HepG2 (cell line): ENCODE data around the gene EIF2S2. TPM values are rescaled to one million over a fixed set of nuclear protein-coding genes. Genes with fewer than 3 reads are reported as not detected.

Experiments
- MED8 ChIP-seq: sonication (generic); formaldehyde crosslinking; IDR thresholded peaks from 2 replicates; pipeline ENCODE4 v1.8.1; 2023; ENCODE audit warnings: mild to moderate bottlenecking, missing genetic modification reagents; ENCODE audit not compliant: insufficient replicate concordance
- MTA3 ChIP-seq: sonication (generic); formaldehyde crosslinking; IDR thresholded peaks from 2 replicates; pipeline ENCODE4 v1.4.0; 2020; ENCODE audit warnings: missing genetic modification reagents
- NONO ChIP-seq, 2 experiments: fragments of 450-650 bp in 1 of 2; sonication (generic) in 1 of 2; formaldehyde crosslinking in 1 of 2; IDR thresholded peaks in 1 of 2; conservative IDR thresholded peaks in 1 of 2; 2 replicates each; pipeline versions ENCODE4 v1.6.1 to v1.8.0; 2017 to 2022; ENCODE audit warnings: mild to moderate bottlenecking in 1 of 2, missing genetic modification reagents in 1 of 2, moderate library complexity in 1 of 2
- POGK ChIP-seq: sonication (generic); formaldehyde crosslinking; conservative IDR thresholded peaks from 2 replicates; pipeline ENCODE4 v1.8.0; 2022; ENCODE audit warnings: mild to moderate bottlenecking, moderate library complexity, missing genetic modification reagents
- SIN3B ChIP-seq: fragments of 150-350 bp; IDR thresholded peaks from 2 replicates; pipeline ENCODE4 v1.6.1; 2014; ENCODE audit warnings: low read length
- TEF ChIP-seq: sonication (generic); formaldehyde crosslinking; IDR thresholded peaks from 2 replicates; pipeline ENCODE4 v1.5.0; 2020; ENCODE audit warnings: missing genetic modification reagents
- TFE3 ChIP-seq: IDR thresholded peaks from 2 replicates; pipeline ENCODE4 v1.6.1; 2016
- ZNF10 ChIP-seq: sonication (generic); formaldehyde crosslinking; IDR thresholded peaks from 2 replicates; pipeline ENCODE4 v1.4.0; 2020; ENCODE audit warnings: mild to moderate bottlenecking, low read depth, missing genetic modification reagents, borderline replicate concordance
- ZNF234 ChIP-seq: sonication (generic); formaldehyde crosslinking; conservative IDR thresholded peaks from 2 replicates; pipeline ENCODE4 v1.5.1; 2020; ENCODE audit warnings: mild to moderate bottlenecking, missing genetic modification reagents
- ZNF512 ChIP-seq: sonication (generic); formaldehyde crosslinking; IDR thresholded peaks from 2 replicates; pipeline ENCODE4 v1.4.0; 2020; ENCODE audit warnings: mild to moderate bottlenecking, missing genetic modification reagents
- ZNF577 ChIP-seq: sonication (generic); formaldehyde crosslinking; IDR thresholded peaks from 2 replicates; pipeline ENCODE4 v1.4.0; 2020; ENCODE audit warnings: mild to moderate bottlenecking, low read depth, missing genetic modification reagents, borderline replicate concordance
- ZNF816 ChIP-seq: sonication (generic); formaldehyde crosslinking; IDR thresholded peaks from 2 replicates; pipeline ENCODE4 v1.8.0; 2022; ENCODE audit warnings: missing genetic modification reagents, mild to moderate bottlenecking, borderline replicate concordance
- ZNF850 ChIP-seq: sonication (generic); formaldehyde crosslinking; conservative IDR thresholded peaks from 2 replicates; pipeline ENCODE4 v1.9.0; 2021; ENCODE audit warnings: mild to moderate bottlenecking, missing genetic modification reagents
- ZSCAN25 ChIP-seq: sonication (generic); formaldehyde crosslinking; IDR thresholded peaks from 2 replicates; pipeline ENCODE4 v1.8.0; 2022; ENCODE audit warnings: mild to moderate bottlenecking, missing genetic modification reagents
- polyA plus RNA-seq, 8 experiments: library from polyadenylated mRNA; depleted of rRNA in 3 of 8; stranded (reverse) in 7 of 8; unstranded in 1 of 8; fragments of >200 nt; fragmentation: Illumina TruSeq in 4 of 8; extraction: Trizol in 4 of 8; gene quantifications; 2 replicates each; pipeline versions ENCODE4 v1.2.1 to v1.2.3, GENCODE V29; 2011 to 2016; ENCODE audit warnings: low read depth in 4 of 8, missing spikeins in 1 of 8, mixed read lengths in 1 of 8; ENCODE audit not compliant: insufficient read depth in 1 of 8
- total RNA-seq, 5 experiments: library from RNA; depleted of rRNA; stranded (reverse); fragments of >200 nt; fragmentation: Illumina TruSeq; extraction: Trizol; gene quantifications; 2 replicates each; pipeline ENCODE4 v1.2.3, GENCODE V29; 2016; ENCODE audit warnings: low read depth in 1 of 5
- TF ChIP-seq, protein P1 (sequence below): conservative IDR thresholded peaks from 2 replicates; pipeline ENCODE4 v1.6.1; 2018; ENCODE audit warnings: missing genetic modification reagents
- TF ChIP-seq, protein P2 (sequence below): sonication (generic); formaldehyde crosslinking; IDR thresholded peaks from 2 replicates; pipeline ENCODE4 v1.4.0; 2020; ENCODE audit warnings: mild to moderate bottlenecking, missing genetic modification reagents
- TF ChIP-seq, protein P3 (sequence below): IDR thresholded peaks from 2 replicates; pipeline ENCODE4 v1.6.1; 2012; ENCODE audit warnings: low read depth, low read length, improper control_type of control experiment
- TF ChIP-seq, protein P4 (sequence below): sonication (generic); formaldehyde crosslinking; IDR thresholded peaks from 2 replicates; pipeline ENCODE4 v1.5.1; 2020; ENCODE audit warnings: missing genetic modification reagents, mild to moderate bottlenecking, borderline replicate concordance

Gene EIF2S2
- total and polyA plus RNA-seq, 2 of the 13 experiments (the other 11 are each of a cell fraction or from before 2014, with no cell fraction given): 126 to 213 TPM

GRCh38 chr20:34129518-34130162 lies 17.6 kb upstream of the EIF2S2 start (continued):
- TF ChIP-seq POGK (0 out of 2 replicates have a peak, but pooled peaks have one; percentile 27), TFE3 (peak; percentile 71; the same call in 1 of the 2 replicates), TEF (CRISPR knock-in tag) (no peak), MED8 (CRISPR knock-in tag) (no peak), ZNF850 (CRISPR knock-in tag) (no peak), ZNF577 (no peak), ZNF10 (CRISPR knock-in tag) (no peak), ZNF512 (CRISPR knock-in tag) (no peak), ZNF234 (no peak), MTA3 (CRISPR knock-in tag) (no peak), SIN3B (no peak), ZNF816 (CRISPR knock-in tag) (peak; percentile 76; the same call in 1 of the 2 replicates), ZSCAN25 (CRISPR knock-in tag) (no peak), NONO (IDR thresholded peaks at IDR 0.05) (no peak), NONO (CRISPR knock-in tag; conservative IDR thresholded peaks at IDR 0.05) (no peak)
- TF ChIP-seq, protein P1, sequence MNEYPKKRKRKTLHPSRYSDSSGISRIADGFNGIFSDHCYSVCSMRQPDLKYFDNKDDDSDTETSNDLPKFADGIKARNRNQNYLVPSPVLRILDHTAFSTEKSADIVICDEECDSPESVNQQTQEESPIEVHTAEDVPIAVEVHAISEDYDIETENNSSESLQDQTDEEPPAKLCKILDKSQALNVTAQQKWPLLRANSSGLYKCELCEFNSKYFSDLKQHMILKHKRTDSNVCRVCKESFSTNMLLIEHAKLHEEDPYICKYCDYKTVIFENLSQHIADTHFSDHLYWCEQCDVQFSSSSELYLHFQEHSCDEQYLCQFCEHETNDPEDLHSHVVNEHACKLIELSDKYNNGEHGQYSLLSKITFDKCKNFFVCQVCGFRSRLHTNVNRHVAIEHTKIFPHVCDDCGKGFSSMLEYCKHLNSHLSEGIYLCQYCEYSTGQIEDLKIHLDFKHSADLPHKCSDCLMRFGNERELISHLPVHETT (CRISPR knock-in tag): no peak
- TF ChIP-seq, protein P2, sequence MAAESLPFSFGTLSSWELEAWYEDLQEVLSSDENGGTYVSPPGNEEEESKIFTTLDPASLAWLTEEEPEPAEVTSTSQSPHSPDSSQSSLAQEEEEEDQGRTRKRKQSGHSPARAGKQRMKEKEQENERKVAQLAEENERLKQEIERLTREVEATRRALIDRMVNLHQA (CRISPR knock-in tag): no peak
- TF ChIP-seq, protein P3, sequence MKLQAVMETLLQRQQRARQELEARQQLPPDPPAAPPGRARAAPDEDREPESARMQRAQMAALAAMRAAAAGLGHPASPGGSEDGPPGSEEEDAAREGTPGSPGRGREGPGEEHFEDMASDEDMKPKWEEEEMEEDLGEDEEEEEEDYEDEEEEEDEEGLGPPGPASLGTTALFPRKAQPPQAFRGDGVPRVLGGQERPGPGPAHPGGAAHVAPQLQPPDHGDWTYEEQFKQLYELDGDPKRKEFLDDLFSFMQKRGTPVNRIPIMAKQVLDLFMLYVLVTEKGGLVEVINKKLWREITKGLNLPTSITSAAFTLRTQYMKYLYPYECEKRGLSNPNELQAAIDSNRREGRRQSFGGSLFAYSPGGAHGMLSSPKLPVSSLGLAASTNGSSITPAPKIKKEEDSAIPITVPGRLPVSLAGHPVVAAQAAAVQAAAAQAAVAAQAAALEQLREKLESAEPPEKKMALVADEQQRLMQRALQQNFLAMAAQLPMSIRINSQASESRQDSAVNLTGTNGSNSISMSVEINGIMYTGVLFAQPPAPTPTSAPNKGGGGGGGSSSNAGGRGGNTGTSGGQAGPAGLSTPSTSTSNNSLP: peak; percentile 83
- TF ChIP-seq, protein P4, sequence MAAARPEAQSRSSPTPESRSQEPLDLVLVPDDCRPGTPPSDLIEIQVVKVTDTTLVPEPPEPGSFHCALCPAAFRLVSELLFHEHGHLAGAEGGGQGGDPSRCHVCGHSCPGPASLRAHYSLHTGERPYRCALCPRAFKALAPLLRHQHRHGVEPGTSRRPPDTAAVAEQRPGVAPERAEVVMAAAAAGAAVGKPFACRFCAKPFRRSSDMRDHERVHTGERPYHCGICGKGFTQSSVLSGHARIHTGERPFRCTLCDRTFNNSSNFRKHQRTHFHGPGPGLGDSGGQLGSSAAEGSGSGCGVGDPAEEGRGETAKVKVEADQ (CRISPR knock-in tag): no peak
